Activated naive CD4-positive, alpha-beta T cell treated with anti-CD3 and anti-CD28 coated beads, Interleukin-2, amount 10 ng/mL, durations not matched to agents 7 days and 5 days (primary cell): Measurements from ENCODE around the gene BRK1.
"Not testable (repeated sequence)": the region's sequence is repeated elsewhere in the genome, so short reads cannot be mapped to it uniquely, and the experiment has no call there.

Experiments
- CTCF ChIA-PET: fragments of 350-600 bp; sonication (Branson Sonifier 250); formaldehyde crosslinking; loops from one replicate; lab custom pipeline; 2021; ENCODE audit warnings: antibody characterized with exemption; lab: Charles Lee
- DNase-seq: peaks from one replicate; pipeline ENCODE4 v3.0.0-alpha.2; 2020
- H3K27ac Mint-ChIP-seq: one replicate; pipeline ENCODE4 v1.8.0; 2021; ENCODE audit warnings: mild to moderate bottlenecking, moderate library complexity, mixed read lengths
- H3K27me3 Mint-ChIP-seq: one replicate; pipeline ENCODE4 v1.8.0; 2021; ENCODE audit warnings: mild to moderate bottlenecking, mixed read lengths
- H3K36me3 Mint-ChIP-seq: one replicate; pipeline ENCODE4 v1.8.0; 2021; ENCODE audit warnings: mixed read lengths
- H3K4me1 Mint-ChIP-seq: one replicate; pipeline ENCODE4 v1.8.0; 2021; ENCODE audit warnings: mixed read lengths
- H3K4me3 Mint-ChIP-seq: one replicate; pipeline ENCODE4 v1.8.0; 2021; ENCODE audit warnings: mild to moderate bottlenecking, moderate library complexity, mixed read lengths
- H3K9me3 Mint-ChIP-seq: one replicate; pipeline ENCODE4 v1.8.0; 2021; ENCODE audit warnings: mixed read lengths

BRK1 gene

GRCh38 chr3:10115326-10116137, at the start of gene BRK1:
Gene BRK1, plus strand, starts transcription at chr3:10115675. Its CDS starts 27 bp downstream, at chr3:10115702.
- Mint-ChIP-seq H3K9me3 (no peaks in the 10 kb centered on the region), H3K27ac (peak within 1 kb of the TSS; percentile 97), H3K27me3 (no peaks in the 10 kb centered on the region), H3K36me3 (peaks cover 17% of the 10 kb centered on the region), H3K4me3 (peak within 1 kb of the TSS; percentile 99), H3K4me1 (peaks cover 43% of the 10 kb centered on the region)
- peak; percentile 96 for DNase-seq
- CTCF ChIA-PET, result interaction anchor here (0.6 to 2.7 kb wide), 3 partner anchors 133 to 148 kb away, joined by 3 to 8 read pairs (median 4); partner anchors contain the start of gene TATDN2

GRCh38 chr3:10070077-10070476, 45.4 kb upstream of the BRK1 start:
- H3K4me3 Mint-ChIP-seq, H3K27me3 Mint-ChIP-seq, H3K9me3 Mint-ChIP-seq, DNase-seq, H3K4me1 Mint-ChIP-seq, CTCF ChIA-PET, H3K27ac Mint-ChIP-seq: not testable (repeated sequence)
- peaks cover 54% of the 10 kb centered on the region for H3K36me3 Mint-ChIP-seq

GRCh38 chr3:10074666-10075065, 40.8 kb upstream of the BRK1 start:
- peaks cover 28% of the 10 kb centered on the region for H3K36me3 Mint-ChIP-seq
- no peak for DNase-seq
- no peak overlapping the region for H3K27ac Mint-ChIP-seq
- CTCF ChIA-PET, result interaction anchor here (1.8 kb wide), 1 partner anchor 15 kb away, joined by 3 read pairs; no protein-coding TSS in a partner anchor
- H3K4me3 Mint-ChIP-seq, result no peak overlapping the region
- H3K27me3 Mint-ChIP-seq, result no peaks in the 10 kb centered on the region
- no peaks in the 10 kb centered on the region for H3K9me3 Mint-ChIP-seq
- no peaks in the 10 kb centered on the region for H3K4me1 Mint-ChIP-seq

- Mint-ChIP-seq H3K36me3 (peaks cover 46% of the 10 kb centered on the region), H3K27ac (no peak overlapping the region), H3K27me3 (no peaks in the 10 kb centered on the region), H3K4me1 (no peaks in the 10 kb centered on the region), H3K9me3 (no peaks in the 10 kb centered on the region), H3K4me3 (no peak overlapping the region)
- CTCF ChIA-PET, result interaction anchor here (1.6 kb wide), 1 partner anchor 300 kb away, joined by 3 read pairs; no protein-coding TSS in a partner anchor
- no peak for DNase-seq
Measured at GRCh38 chr3:10081871-10082270, 33.6 kb upstream of the BRK1 start.

GRCh38 chr3:10085738-10086137, 29.7 kb upstream of the BRK1 start:
- CTCF ChIA-PET, result no interaction called here
- DNase-seq, result no peak
- no peaks in the 10 kb centered on the region for H3K4me1 Mint-ChIP-seq
- H3K9me3 Mint-ChIP-seq, result no peaks in the 10 kb centered on the region
- H3K27ac Mint-ChIP-seq, result no peak overlapping the region
- peaks cover 58% of the 10 kb centered on the region for H3K36me3 Mint-ChIP-seq
- no peaks in the 10 kb centered on the region for H3K27me3 Mint-ChIP-seq
- no peak overlapping the region for H3K4me3 Mint-ChIP-seq

- CTCF ChIA-PET, result no interaction called here
- no peaks in the 10 kb centered on the region for H3K9me3 Mint-ChIP-seq
Measured at GRCh38 chr3:10088256-10088655, 27.2 kb upstream of the BRK1 start.

GRCh38 chr3:10090179-10090578, 25.3 kb upstream of the BRK1 start:
- H3K27me3 Mint-ChIP-seq, result no peaks in the 10 kb centered on the region
- no peak for DNase-seq
- H3K4me3 Mint-ChIP-seq, result no peak overlapping the region
- H3K4me1 Mint-ChIP-seq, result no peaks in the 10 kb centered on the region
- no peaks in the 10 kb centered on the region for H3K9me3 Mint-ChIP-seq
- peaks cover 46% of the 10 kb centered on the region for H3K36me3 Mint-ChIP-seq
- CTCF ChIA-PET, result no interaction called here
- H3K27ac Mint-ChIP-seq, result no peak overlapping the region

More at GRCh38 chr3:10088256-10088655, 27.2 kb upstream of the BRK1 start:
- H3K36me3 Mint-ChIP-seq, result peaks cover 52% of the 10 kb centered on the region
- H3K27me3 Mint-ChIP-seq, result no peaks in the 10 kb centered on the region
- no peak for DNase-seq
- H3K4me3 Mint-ChIP-seq, result no peak overlapping the region
- no peak overlapping the region for H3K27ac Mint-ChIP-seq
- no peaks in the 10 kb centered on the region for H3K4me1 Mint-ChIP-seq

GRCh38 chr3:10090774-10091173, 24.7 kb upstream of the BRK1 start:
- H3K9me3 Mint-ChIP-seq, H3K27ac Mint-ChIP-seq, H3K4me1 Mint-ChIP-seq, DNase-seq, CTCF ChIA-PET, H3K4me3 Mint-ChIP-seq, H3K27me3 Mint-ChIP-seq: not testable (repeated sequence)
- H3K36me3 Mint-ChIP-seq, result peaks cover 46% of the 10 kb centered on the region

- H3K27ac Mint-ChIP-seq, CTCF ChIA-PET, H3K4me1 Mint-ChIP-seq, H3K9me3 Mint-ChIP-seq, DNase-seq, H3K4me3 Mint-ChIP-seq, H3K27me3 Mint-ChIP-seq: not testable (repeated sequence)
- peaks cover 47% of the 10 kb centered on the region for H3K36me3 Mint-ChIP-seq
Measured at GRCh38 chr3:10091387-10091786, 24.1 kb upstream of the BRK1 start.

- Mint-ChIP-seq H3K4me1 (no peaks in the 10 kb centered on the region), H3K27me3 (no peaks in the 10 kb centered on the region)
Measured at GRCh38 chr3:10093678-10094077, 21.8 kb upstream of the BRK1 start.

GRCh38 chr3:10099041-10099440, 16.4 kb upstream of the BRK1 start:
- H3K27me3 Mint-ChIP-seq, result no peaks in the 10 kb centered on the region
- no peaks in the 10 kb centered on the region for H3K9me3 Mint-ChIP-seq
- no peak overlapping the region for H3K27ac Mint-ChIP-seq
- CTCF ChIA-PET, result no interaction called here
- H3K36me3 Mint-ChIP-seq, result peaks cover 30% of the 10 kb centered on the region
- no peak for DNase-seq
- H3K4me1 Mint-ChIP-seq, result no peaks in the 10 kb centered on the region
- no peak overlapping the region for H3K4me3 Mint-ChIP-seq

More at GRCh38 chr3:10093678-10094077, 21.8 kb upstream of the BRK1 start:
- DNase-seq, result no peak
- Mint-ChIP-seq H3K36me3 (peaks cover 42% of the 10 kb centered on the region), H3K4me3 (no peak overlapping the region), H3K27ac (no peak overlapping the region), H3K9me3 (no peaks in the 10 kb centered on the region)
- CTCF ChIA-PET, result interaction anchor here (0.6 kb wide), 1 partner anchor 183 kb away, joined by 3 read pairs; no protein-coding TSS in a partner anchor

- H3K36me3 Mint-ChIP-seq, result peaks cover 1% of the 10 kb centered on the region
- no peaks in the 10 kb centered on the region for H3K4me1 Mint-ChIP-seq
- H3K4me3 Mint-ChIP-seq, result no peak overlapping the region
- DNase-seq, result no peak
- no peaks in the 10 kb centered on the region for H3K9me3 Mint-ChIP-seq
- H3K27me3 Mint-ChIP-seq, result no peaks in the 10 kb centered on the region
- CTCF ChIA-PET, result no interaction called here
- H3K27ac Mint-ChIP-seq, result no peak overlapping the region
Measured at GRCh38 chr3:10106919-10107318, 8.6 kb upstream of the BRK1 start.

- no peak within 1 kb of the TSS for H3K27ac Mint-ChIP-seq
- CTCF ChIA-PET, result interaction anchor here (1.4 kb wide), 1 partner anchor 156 kb away, joined by 3 read pairs; no protein-coding TSS in a partner anchor
- H3K4me1 Mint-ChIP-seq, result no peaks in the 10 kb centered on the region
- no peak within 1 kb of the TSS for H3K4me3 Mint-ChIP-seq
- DNase-seq, result no peak
- H3K27me3 Mint-ChIP-seq, result no peaks in the 10 kb centered on the region
- no peaks in the 10 kb centered on the region for H3K9me3 Mint-ChIP-seq
- H3K36me3 Mint-ChIP-seq, result no peaks in the 10 kb centered on the region
Measured at GRCh38 chr3:10108091-10108490, 7.4 kb upstream of the BRK1 start, which contains the start of gene FANCD2OS. Gene FANCD2OS, minus strand, starts transcription at chr3:10108255. Its CDS starts 3,481 bp downstream, at chr3:10104774.

GRCh38 chr3:10116138-10116460, 624 bp downstream of the BRK1 start:
- H3K27me3 Mint-ChIP-seq, result no peaks in the 10 kb centered on the region
- no peak for DNase-seq
- CTCF ChIA-PET, result interaction anchor here (1.7 to 2.7 kb wide), 2 partner anchors 132 to 148 kb away, joined by 4 to 8 read pairs; partner anchors contain the start of gene TATDN2
- H3K9me3 Mint-ChIP-seq, result no peaks in the 10 kb centered on the region
- peaks cover 22% of the 10 kb centered on the region for H3K36me3 Mint-ChIP-seq
- peaks cover 45% of the 10 kb centered on the region for H3K4me1 Mint-ChIP-seq
- H3K27ac Mint-ChIP-seq, result peak overlapping the region; percentile 97
- peak overlapping the region; percentile 99 for H3K4me3 Mint-ChIP-seq

GRCh38 chr3:10116928-10117327, 1.5 kb downstream of the BRK1 start:
- Mint-ChIP-seq H3K27me3 (no peaks in the 10 kb centered on the region), H3K36me3 (peaks cover 25% of the 10 kb centered on the region), H3K4me3 (peak overlapping the region; percentile 99), H3K9me3 (no peaks in the 10 kb centered on the region), H3K4me1 (peaks cover 45% of the 10 kb centered on the region), H3K27ac (no peak overlapping the region)
- CTCF ChIA-PET, result interaction anchor here (1.1 to 2.7 kb wide), 3 partner anchors 132 to 205 kb away, joined by 3 to 8 read pairs (median 4); partner anchors contain the start of gene TATDN2
- DNase-seq, result no peak
